Measurements from ENCODE around the gene DKK3.

The DKK3 gene

DNA sequence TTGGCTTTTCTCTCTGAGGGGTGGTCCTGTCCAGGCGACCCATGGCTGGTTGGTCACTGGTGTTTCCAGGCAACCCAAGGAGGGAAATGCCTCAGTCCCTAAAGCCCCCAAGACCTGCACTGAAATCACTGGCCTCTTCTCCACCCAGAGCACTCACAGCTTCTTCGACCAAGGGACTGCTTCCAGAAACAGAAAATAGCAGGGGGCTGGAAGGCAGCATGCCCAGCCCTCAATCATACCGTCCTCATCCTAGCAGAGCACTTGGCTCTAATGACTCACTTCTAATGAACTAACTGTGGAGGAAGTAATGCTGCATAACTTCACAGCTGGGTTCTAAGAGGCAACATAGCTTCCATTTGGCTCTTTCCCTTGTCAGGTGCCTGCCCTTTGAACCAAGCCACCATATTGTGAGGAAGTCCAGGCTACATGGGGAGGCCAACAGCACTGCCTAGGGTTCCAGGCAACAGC lies 27.6 kb downstream of the DKK3 start:
- Histone ChIP-seq H3K27ac (ENCODE audit: poor library complexity, severe bottlenecking) (peak overlapping the region; percentile 98), H3K36me3 (ENCODE audit: low read depth) (peaks cover 14% of the 10 kb centered on the region), H3K27me3 (ENCODE audit: insufficient read depth, poor library complexity, severe bottlenecking) (no peaks in the 10 kb centered on the region), H3K9me3 (ENCODE audit: severe bottlenecking) (no peaks in the 10 kb centered on the region), H3K4me3 (ENCODE audit: severe bottlenecking) (no peak overlapping the region), H3K4me1 (ENCODE audit: insufficient read depth, poor library complexity, severe bottlenecking) (peaks cover 47% of the 10 kb centered on the region)
- DNase-seq (ENCODE audit: low spot score) (no peak), ATAC-seq (ENCODE audit: low read depth) (no peak)
- TF ChIP-seq, protein P1, sequence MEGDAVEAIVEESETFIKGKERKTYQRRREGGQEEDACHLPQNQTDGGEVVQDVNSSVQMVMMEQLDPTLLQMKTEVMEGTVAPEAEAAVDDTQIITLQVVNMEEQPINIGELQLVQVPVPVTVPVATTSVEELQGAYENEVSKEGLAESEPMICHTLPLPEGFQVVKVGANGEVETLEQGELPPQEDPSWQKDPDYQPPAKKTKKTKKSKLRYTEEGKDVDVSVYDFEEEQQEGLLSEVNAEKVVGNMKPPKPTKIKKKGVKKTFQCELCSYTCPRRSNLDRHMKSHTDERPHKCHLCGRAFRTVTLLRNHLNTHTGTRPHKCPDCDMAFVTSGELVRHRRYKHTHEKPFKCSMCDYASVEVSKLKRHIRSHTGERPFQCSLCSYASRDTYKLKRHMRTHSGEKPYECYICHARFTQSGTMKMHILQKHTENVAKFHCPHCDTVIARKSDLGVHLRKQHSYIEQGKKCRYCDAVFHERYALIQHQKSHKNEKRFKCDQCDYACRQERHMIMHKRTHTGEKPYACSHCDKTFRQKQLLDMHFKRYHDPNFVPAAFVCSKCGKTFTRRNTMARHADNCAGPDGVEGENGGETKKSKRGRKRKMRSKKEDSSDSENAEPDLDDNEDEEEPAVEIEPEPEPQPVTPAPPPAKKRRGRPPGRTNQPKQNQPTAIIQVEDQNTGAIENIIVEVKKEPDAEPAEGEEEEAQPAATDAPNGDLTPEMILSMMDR (IDR thresholded peaks at IDR 0.05; ENCODE audit: poor library complexity, severe bottlenecking), result no peak

DNA sequence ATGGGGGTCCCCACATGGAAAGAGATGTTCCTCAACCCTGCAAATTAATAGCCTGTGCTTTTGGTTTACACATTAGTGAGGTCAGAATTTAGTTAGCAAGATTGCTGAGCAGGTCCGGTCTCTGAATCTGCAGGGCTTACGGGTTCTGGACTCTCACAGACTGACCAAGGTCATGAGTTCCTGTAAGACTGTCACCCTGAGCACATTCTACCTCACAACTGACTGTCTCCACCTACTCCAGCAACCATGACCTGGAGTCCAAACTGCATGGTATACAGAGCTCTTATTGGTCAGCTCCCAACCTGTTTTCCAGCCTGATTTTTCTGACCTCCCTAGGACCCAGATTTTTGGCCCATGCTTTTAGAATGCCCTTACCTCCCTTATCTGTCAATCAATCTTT lies 28.2 kb downstream of the DKK3 start:
- H3K27ac ChIP-seq (ENCODE audit: poor library complexity, severe bottlenecking), result peak overlapping the region; percentile 98
- H3K9me3 ChIP-seq (ENCODE audit: severe bottlenecking), result no peaks in the 10 kb centered on the region
- H3K27me3 ChIP-seq (ENCODE audit: insufficient read depth, poor library complexity, severe bottlenecking), result no peaks in the 10 kb centered on the region
- DNase-seq (ENCODE audit: low spot score) (no peak), ATAC-seq (ENCODE audit: low read depth) (no peak)
- H3K36me3 ChIP-seq (ENCODE audit: low read depth), result peaks cover 16% of the 10 kb centered on the region
- peaks cover 50% of the 10 kb centered on the region for H3K4me1 ChIP-seq (ENCODE audit: insufficient read depth, poor library complexity, severe bottlenecking)
- H3K4me3 ChIP-seq (ENCODE audit: severe bottlenecking), result no peak overlapping the region
- TF ChIP-seq, protein P1 (IDR thresholded peaks at IDR 0.05; ENCODE audit: poor library complexity, severe bottlenecking), result no peak

DNA sequence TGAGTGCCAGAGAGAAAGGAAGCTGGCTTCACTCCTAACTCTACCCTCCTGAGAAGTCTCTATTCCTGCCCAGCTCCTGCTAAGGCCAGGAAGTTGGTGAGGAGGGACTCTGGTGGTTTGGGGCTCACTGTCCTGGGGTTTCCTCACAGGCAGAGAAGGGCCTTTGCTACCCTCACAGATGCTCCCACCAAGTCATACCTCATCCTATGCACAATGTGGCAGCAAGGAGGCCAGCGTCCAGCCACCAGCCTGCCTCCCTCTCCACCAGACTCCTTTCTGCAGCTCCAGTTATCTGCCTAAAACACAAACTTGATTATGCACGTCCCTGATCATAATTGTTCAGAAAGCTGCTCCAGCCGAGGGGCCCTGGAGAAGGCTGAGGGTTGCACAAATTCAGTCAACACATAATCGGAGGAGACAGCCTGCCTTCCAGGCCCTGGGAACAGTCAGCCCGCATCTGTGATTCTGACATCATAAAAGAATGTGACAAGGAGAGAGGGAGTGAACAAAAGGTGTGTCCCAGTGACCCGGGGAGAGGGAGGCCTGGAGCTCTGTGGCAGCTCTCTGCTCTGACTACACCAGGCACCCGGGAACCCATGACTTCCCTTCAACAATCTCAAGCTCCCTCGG lies 28.8 kb downstream of the DKK3 start:
- peak; percentile 22; the same call in 2 of the 3 replicates for ATAC-seq (ENCODE audit: low read depth)
- no peaks in the 10 kb centered on the region for H3K9me3 ChIP-seq (ENCODE audit: severe bottlenecking)
- H3K27me3 ChIP-seq (ENCODE audit: insufficient read depth, poor library complexity, severe bottlenecking), result no peaks in the 10 kb centered on the region
- peaks cover 53% of the 10 kb centered on the region for H3K4me1 ChIP-seq (ENCODE audit: insufficient read depth, poor library complexity, severe bottlenecking)
- TF ChIP-seq, protein P1 (IDR thresholded peaks at IDR 0.05; ENCODE audit: poor library complexity, severe bottlenecking), result no peak
- H3K27ac ChIP-seq (ENCODE audit: poor library complexity, severe bottlenecking), result peak overlapping the region; percentile 98
- DNase-seq (ENCODE audit: low spot score), result no peak
- peaks cover 14% of the 10 kb centered on the region for H3K36me3 ChIP-seq (ENCODE audit: low read depth)
- H3K4me3 ChIP-seq (ENCODE audit: severe bottlenecking), result no peak overlapping the region

DNA sequence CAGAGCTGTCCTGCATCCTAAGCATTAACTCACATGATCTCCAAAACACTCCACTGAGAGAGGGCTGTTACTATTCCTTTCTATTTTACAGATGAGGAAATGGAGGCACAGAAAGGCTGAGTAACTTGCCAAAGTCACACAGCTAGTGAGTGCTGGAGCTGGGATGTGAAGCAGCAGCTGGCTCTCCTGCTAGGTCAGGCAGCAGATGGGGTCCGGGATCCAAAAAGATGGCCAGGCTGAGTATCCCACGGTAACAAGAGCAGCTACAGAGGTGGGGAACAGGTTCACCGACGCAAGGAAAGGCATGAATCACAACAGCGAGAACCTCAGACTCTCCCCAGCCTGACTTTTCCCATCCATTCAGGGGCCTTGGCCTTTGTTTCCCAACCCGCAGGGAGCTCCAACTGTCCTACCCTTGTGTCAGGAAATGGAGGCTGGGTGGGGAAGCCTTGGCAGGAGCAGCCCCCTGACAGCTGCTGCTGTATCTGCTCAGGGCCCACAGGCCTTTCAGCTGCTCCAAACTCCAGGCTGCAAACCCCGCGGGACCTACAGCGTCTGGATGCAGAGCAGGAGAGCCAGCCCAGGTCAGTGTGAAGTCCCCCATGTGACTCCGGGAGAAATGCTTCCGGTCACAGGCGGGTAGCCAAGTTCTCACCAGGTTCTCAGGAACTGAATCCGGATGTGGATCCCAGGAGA lies 29.5 kb downstream of the DKK3 start:
- Histone ChIP-seq H3K4me1 (ENCODE audit: insufficient read depth, poor library complexity, severe bottlenecking) (peaks cover 53% of the 10 kb centered on the region), H3K4me3 (ENCODE audit: severe bottlenecking) (no peak overlapping the region), H3K36me3 (ENCODE audit: low read depth) (peaks cover 21% of the 10 kb centered on the region), H3K9me3 (ENCODE audit: severe bottlenecking) (no peaks in the 10 kb centered on the region), H3K27me3 (ENCODE audit: insufficient read depth, poor library complexity, severe bottlenecking) (no peaks in the 10 kb centered on the region), H3K27ac (ENCODE audit: poor library complexity, severe bottlenecking) (peak overlapping the region; percentile 98)
- TF ChIP-seq, protein P1 (IDR thresholded peaks at IDR 0.05; ENCODE audit: poor library complexity, severe bottlenecking), result no peak
- ATAC-seq (ENCODE audit: low read depth) (no peak), DNase-seq (ENCODE audit: low spot score) (no peak)

All from RWPE2 (cell line).